SK-N-SH treated with all-trans-retinoic acid at 6 μM for 48 hours (cell line): Measurements from ENCODE around the gene ARHGAP1.

ENCODE experiments used
- BACH2 ChIP-seq: fragments of 250-450 bp; sonication (Bioruptor Pico); IDR thresholded peaks from 2 replicates; pipeline ENCODE4 v1.9.0; 2021; ENCODE audit warnings: mild to moderate bottlenecking, borderline replicate concordance
- CREB5 ChIP-seq: fragments of 250-450 bp; sonication (Bioruptor Pico); IDR thresholded peaks from 2 replicates; pipeline ENCODE4 v1.5.1; 2020; ENCODE audit warnings: low read depth, mild to moderate bottlenecking, moderate library complexity
- ISL1 ChIP-seq: fragments of 250-450 bp; sonication (Bioruptor Pico); IDR thresholded peaks from 2 replicates; pipeline ENCODE4 v2.1.2; 2022; ENCODE audit warnings: mild to moderate bottlenecking, moderate library complexity
- RARB ChIP-seq: fragments of 250-450 bp; sonication (Bioruptor Pico); IDR thresholded peaks from 2 replicates; pipeline ENCODE4 v1.8.0; 2021; ENCODE audit warnings: mild to moderate bottlenecking, moderate library complexity
- ZFP3 ChIP-seq: fragments of 250-450 bp; sonication (Bioruptor Pico); IDR thresholded peaks from 2 replicates; pipeline ENCODE4 v1.5.0; 2020; ENCODE audit warnings: mild to moderate bottlenecking, moderate library complexity
- ZNF565 ChIP-seq: fragments of 450-650 bp; formaldehyde crosslinking; conservative IDR thresholded peaks from 2 replicates; pipeline ENCODE4 v1.5.0; 2020; ENCODE audit warnings: low read depth, mild to moderate bottlenecking, moderate library complexity
- TF ChIP-seq, protein P1 (sequence below): fragments of 250-450 bp; sonication (Bioruptor Pico); IDR thresholded peaks from 2 replicates; pipeline ENCODE4 v1.8.0; 2020; ENCODE audit warnings: mild to moderate bottlenecking, moderate library complexity, borderline replicate concordance

GRCh38 chr11:46678741-46679130, 21.7 kb downstream of the ARHGAP1 start:
- TF ChIP-seq BACH2 (CRISPR knock-in tag), result no peak
- TF ChIP-seq CREB5 (CRISPR knock-in tag), result no peak
- TF ChIP-seq ZNF565, result no peak
- TF ChIP-seq RARB (CRISPR knock-in tag), result no peak
- TF ChIP-seq ISL1 (CRISPR knock-in tag), result no peak
- TF ChIP-seq, protein P1, sequence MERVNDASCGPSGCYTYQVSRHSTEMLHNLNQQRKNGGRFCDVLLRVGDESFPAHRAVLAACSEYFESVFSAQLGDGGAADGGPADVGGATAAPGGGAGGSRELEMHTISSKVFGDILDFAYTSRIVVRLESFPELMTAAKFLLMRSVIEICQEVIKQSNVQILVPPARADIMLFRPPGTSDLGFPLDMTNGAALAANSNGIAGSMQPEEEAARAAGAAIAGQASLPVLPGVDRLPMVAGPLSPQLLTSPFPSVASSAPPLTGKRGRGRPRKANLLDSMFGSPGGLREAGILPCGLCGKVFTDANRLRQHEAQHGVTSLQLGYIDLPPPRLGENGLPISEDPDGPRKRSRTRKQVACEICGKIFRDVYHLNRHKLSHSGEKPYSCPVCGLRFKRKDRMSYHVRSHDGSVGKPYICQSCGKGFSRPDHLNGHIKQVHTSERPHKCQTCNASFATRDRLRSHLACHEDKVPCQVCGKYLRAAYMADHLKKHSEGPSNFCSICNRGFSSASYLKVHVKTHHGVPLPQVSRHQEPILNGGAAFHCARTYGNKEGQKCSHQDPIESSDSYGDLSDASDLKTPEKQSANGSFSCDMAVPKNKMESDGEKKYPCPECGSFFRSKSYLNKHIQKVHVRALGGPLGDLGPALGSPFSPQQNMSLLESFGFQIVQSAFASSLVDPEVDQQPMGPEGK (CRISPR knock-in tag), result no peak
- TF ChIP-seq ZFP3 (CRISPR knock-in tag), result no peak
